ENCODE data around the gene DPM2.

DPM2 gene

GRCh38 chr9:127936347-127936852 is 1.3 kb downstream of the DPM2 start:
- DNase-seq (ENCODE audit: low spot score) = no peak

- DNase-seq (ENCODE audit: low spot score) = no peak
Measured at GRCh38 chr9:127935765-127936221, 1.9 kb downstream of the DPM2 start.

GRCh38 chr9:127934986-127935385 is 2.7 kb downstream of the DPM2 start:
- no peak for DNase-seq (ENCODE audit: low spot score)

GRCh38 chr9:127934248-127934647 is 3.4 kb downstream of the DPM2 start:
- no peak for DNase-seq (ENCODE audit: low spot score)

GRCh38 chr9:127931092-127931881 is 6.4 kb downstream of the DPM2 start:
- no peak for DNase-seq (ENCODE audit: low spot score)

GRCh38 chr9:127930231-127931091 is 7.2 kb downstream of the DPM2 start, which contains the start of gene PIP5KL1:
Gene PIP5KL1 (minus strand): TSS chr9:127930777. CDS start chr9:127930752, 25 bp downstream.
- DNase-seq (ENCODE audit: low spot score) = peak; percentile 56

GRCh38 chr9:127929625-127929979 is 8.1 kb downstream of the DPM2 start:
- no peak for DNase-seq (ENCODE audit: low spot score)

- no peak for DNase-seq (ENCODE audit: low spot score)
Measured at GRCh38 chr9:127928676-127929624, 8.7 kb downstream of the DPM2 start.

GRCh38 chr9:127927988-127928675 is 9.5 kb downstream of the DPM2 start:
- no peak for DNase-seq (ENCODE audit: low spot score)

GRCh38 chr9:127927201-127927987 is 10.3 kb downstream of the DPM2 start:
- DNase-seq (ENCODE audit: low spot score) = peak; percentile 80

GRCh38 chr9:127926906-127927200 is 10.8 kb downstream of the DPM2 start:
- DNase-seq (ENCODE audit: low spot score) = no peak

- no peak for DNase-seq (ENCODE audit: low spot score)
Measured at GRCh38 chr9:127925959-127926905, 11.4 kb downstream of the DPM2 start.

GRCh38 chr9:127924736-127925444 is 12.8 kb downstream of the DPM2 start:
- DNase-seq (ENCODE audit: low spot score) = no peak

- DNase-seq (ENCODE audit: low spot score) = no peak
Measured at GRCh38 chr9:127923771-127924170, 13.9 kb downstream of the DPM2 start.

- no peak for DNase-seq (ENCODE audit: low spot score)
Measured at GRCh38 chr9:127923046-127923445, 14.6 kb downstream of the DPM2 start.

GRCh38 chr9:127921557-127922120 is 16.0 kb downstream of the DPM2 start:
- DNase-seq (ENCODE audit: low spot score) = peak; percentile 74

- no peak for DNase-seq (ENCODE audit: low spot score)
Measured at GRCh38 chr9:127920794-127921193, 16.9 kb downstream of the DPM2 start.

GRCh38 chr9:127919253-127919815 is 18.3 kb downstream of the DPM2 start:
- no peak for DNase-seq (ENCODE audit: low spot score)
